ENCODE results near the gene ELL2.

DNA sequence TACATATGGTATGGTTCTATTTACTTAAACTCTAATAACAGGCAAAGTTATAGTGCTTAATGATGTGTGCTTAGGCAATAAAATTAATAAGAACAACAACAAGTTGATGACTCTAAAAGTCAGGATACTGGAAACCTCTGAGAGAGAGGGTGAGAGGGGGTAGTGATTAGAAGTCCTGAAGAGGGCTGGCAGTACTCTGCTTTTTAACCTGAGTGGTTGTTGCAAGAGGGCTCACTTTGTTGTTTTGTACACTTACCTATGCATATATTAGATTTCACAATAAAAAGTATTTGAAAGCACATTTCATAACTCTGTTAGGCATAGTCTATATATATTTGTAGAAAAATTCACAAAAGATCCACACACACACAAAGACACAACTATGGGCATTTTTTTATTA, 21.4 kb upstream of the ELL2 start:
- TF ChIP-seq, protein P1, sequence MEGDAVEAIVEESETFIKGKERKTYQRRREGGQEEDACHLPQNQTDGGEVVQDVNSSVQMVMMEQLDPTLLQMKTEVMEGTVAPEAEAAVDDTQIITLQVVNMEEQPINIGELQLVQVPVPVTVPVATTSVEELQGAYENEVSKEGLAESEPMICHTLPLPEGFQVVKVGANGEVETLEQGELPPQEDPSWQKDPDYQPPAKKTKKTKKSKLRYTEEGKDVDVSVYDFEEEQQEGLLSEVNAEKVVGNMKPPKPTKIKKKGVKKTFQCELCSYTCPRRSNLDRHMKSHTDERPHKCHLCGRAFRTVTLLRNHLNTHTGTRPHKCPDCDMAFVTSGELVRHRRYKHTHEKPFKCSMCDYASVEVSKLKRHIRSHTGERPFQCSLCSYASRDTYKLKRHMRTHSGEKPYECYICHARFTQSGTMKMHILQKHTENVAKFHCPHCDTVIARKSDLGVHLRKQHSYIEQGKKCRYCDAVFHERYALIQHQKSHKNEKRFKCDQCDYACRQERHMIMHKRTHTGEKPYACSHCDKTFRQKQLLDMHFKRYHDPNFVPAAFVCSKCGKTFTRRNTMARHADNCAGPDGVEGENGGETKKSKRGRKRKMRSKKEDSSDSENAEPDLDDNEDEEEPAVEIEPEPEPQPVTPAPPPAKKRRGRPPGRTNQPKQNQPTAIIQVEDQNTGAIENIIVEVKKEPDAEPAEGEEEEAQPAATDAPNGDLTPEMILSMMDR (IDR thresholded peaks at IDR 0.05; ENCODE audit: poor library complexity, severe bottlenecking), result no peak
- TF ChIP-seq EP300 (conservative IDR thresholded peaks at IDR 0.05; ENCODE audit: poor library complexity, severe bottlenecking), result no peak

All from neural cell (in vitro differentiated cells).